ENCODE measurements around the gene BZW2. TPM values are rescaled to one million over a fixed set of nuclear protein-coding genes. Genes with fewer than 3 reads are reported as not detected.

The BZW2 gene
- total and polyA plus RNA-seq, 4 donors, result 32.4 to 53.7 (median 46.1) TPM

GRCh38 chr7:16744518-16745250, 98.7 kb downstream of the BZW2 start:
- no peaks in the 10 kb centered on the region for H3K9me3 ChIP-seq (ENCODE audit: control insufficient read depth in 4 of 4, insufficient read depth in 3 of 4, low read length in 3 of 4)
- H3K4me3 ChIP-seq, result no peak overlapping the region
- H3K36me3 ChIP-seq (ENCODE audit: control insufficient read depth in 4 of 4, insufficient read depth in 4 of 4, low read length in 4 of 4), result no peaks in the 10 kb centered on the region
- H3K27ac ChIP-seq (ENCODE audit: low read depth in 1 of 2, low read length in 1 of 2), result peak overlapping the region in 1 of 2 donors; percentile 55
- no peak for ATAC-seq (ENCODE audit: insufficient read depth, low FRiP score)
- H3K9ac ChIP-seq (ENCODE audit: insufficient read depth in 1 of 2, low read length in 2 of 2), result no peak overlapping the region
- H3K27me3 ChIP-seq (ENCODE audit: control insufficient read depth in 3 of 3, insufficient read depth in 3 of 3, low read length in 2 of 3), result no peaks in the 10 kb centered on the region
- DNase-seq, result no peak
- H3K4me1 ChIP-seq (ENCODE audit: control insufficient read depth in 5 of 5, insufficient read depth in 5 of 5, low read length in 5 of 5), result peaks cover 0 to 56% (median 9%) of the 10 kb centered on the region in 5 donors
- no peak for TF ChIP-seq CTCF (IDR thresholded peaks at IDR 0.05; ENCODE audit: control extremely low read depth, extremely low read depth)
- 59 to 69% methylated on average over 6 of the region's 6 CpGs for WGBS, 2 donors

- H3K9ac ChIP-seq (ENCODE audit: insufficient read depth in 1 of 2, low read length in 2 of 2), result no peak overlapping the region
- H3K27me3 ChIP-seq (ENCODE audit: control insufficient read depth in 3 of 3, insufficient read depth in 3 of 3, low read length in 2 of 3), result no peaks in the 10 kb centered on the region
- no peak for TF ChIP-seq CTCF (IDR thresholded peaks at IDR 0.05; ENCODE audit: control extremely low read depth, extremely low read depth)
- ATAC-seq (ENCODE audit: insufficient read depth, low FRiP score), result no peak
- H3K27ac ChIP-seq (ENCODE audit: low read depth in 1 of 2, low read length in 1 of 2), result no peak overlapping the region
- WGBS, 2 donors, result 23 to 75% methylated on average over 2 of the region's 2 CpGs
- no peaks in the 10 kb centered on the region for H3K9me3 ChIP-seq (ENCODE audit: control insufficient read depth in 4 of 4, insufficient read depth in 3 of 4, low read length in 3 of 4)
- peak in 1 of 3 donors; percentile 34 for DNase-seq
- H3K36me3 ChIP-seq (ENCODE audit: control insufficient read depth in 4 of 4, insufficient read depth in 4 of 4, low read length in 4 of 4), result no peaks in the 10 kb centered on the region
- peaks cover 0 to 48% (median 9%) of the 10 kb centered on the region in 5 donors for H3K4me1 ChIP-seq (ENCODE audit: control insufficient read depth in 5 of 5, insufficient read depth in 5 of 5, low read length in 5 of 5)
- H3K4me3 ChIP-seq, result no peak overlapping the region
These were observed 99.7 kb downstream of the BZW2 start for GRCh38 chr7:16745645-16746044.

GRCh38 chr7:16747102-16747501, 101.1 kb downstream of the BZW2 start:
- ATAC-seq (ENCODE audit: insufficient read depth, low FRiP score) (no peak), DNase-seq (peak; percentile 58 to 90 (median 77))
- WGBS, 2 donors, result 77 to 82% methylated on average over 1 of the region's 1 CpG
- TF ChIP-seq CTCF (IDR thresholded peaks at IDR 0.05; ENCODE audit: control extremely low read depth, extremely low read depth), result no peak
- H3K36me3 ChIP-seq (ENCODE audit: control insufficient read depth in 4 of 4, insufficient read depth in 4 of 4, low read length in 4 of 4), result no peaks in the 10 kb centered on the region
- no peak overlapping the region for H3K27ac ChIP-seq (ENCODE audit: low read depth in 1 of 2, low read length in 1 of 2)
- H3K4me1 ChIP-seq (ENCODE audit: control insufficient read depth in 5 of 5, insufficient read depth in 5 of 5, low read length in 5 of 5), result peaks cover 0 to 40% (median 0%) of the 10 kb centered on the region in 5 donors
- no peaks in the 10 kb centered on the region for H3K27me3 ChIP-seq (ENCODE audit: control insufficient read depth in 3 of 3, insufficient read depth in 3 of 3, low read length in 2 of 3)
- H3K9ac ChIP-seq (ENCODE audit: insufficient read depth in 1 of 2, low read length in 2 of 2), result no peak overlapping the region
- no peak overlapping the region for H3K4me3 ChIP-seq
- no peaks in the 10 kb centered on the region for H3K9me3 ChIP-seq (ENCODE audit: control insufficient read depth in 4 of 4, insufficient read depth in 3 of 4, low read length in 3 of 4)
